ENCODE data around the gene SYNPO2L. TPM values are rescaled to one million over a fixed set of nuclear protein-coding genes. Genes with fewer than 3 reads are reported as not detected.
"Not testable (repeated sequence)": the region's sequence is repeated elsewhere in the genome, so short reads cannot be mapped to it uniquely, and the experiment has no call there.

Gene SYNPO2L
- total RNA-seq, 4 donors from 2014 or later: 0.19 to 0.48 (median 0.24) TPM

DNA sequence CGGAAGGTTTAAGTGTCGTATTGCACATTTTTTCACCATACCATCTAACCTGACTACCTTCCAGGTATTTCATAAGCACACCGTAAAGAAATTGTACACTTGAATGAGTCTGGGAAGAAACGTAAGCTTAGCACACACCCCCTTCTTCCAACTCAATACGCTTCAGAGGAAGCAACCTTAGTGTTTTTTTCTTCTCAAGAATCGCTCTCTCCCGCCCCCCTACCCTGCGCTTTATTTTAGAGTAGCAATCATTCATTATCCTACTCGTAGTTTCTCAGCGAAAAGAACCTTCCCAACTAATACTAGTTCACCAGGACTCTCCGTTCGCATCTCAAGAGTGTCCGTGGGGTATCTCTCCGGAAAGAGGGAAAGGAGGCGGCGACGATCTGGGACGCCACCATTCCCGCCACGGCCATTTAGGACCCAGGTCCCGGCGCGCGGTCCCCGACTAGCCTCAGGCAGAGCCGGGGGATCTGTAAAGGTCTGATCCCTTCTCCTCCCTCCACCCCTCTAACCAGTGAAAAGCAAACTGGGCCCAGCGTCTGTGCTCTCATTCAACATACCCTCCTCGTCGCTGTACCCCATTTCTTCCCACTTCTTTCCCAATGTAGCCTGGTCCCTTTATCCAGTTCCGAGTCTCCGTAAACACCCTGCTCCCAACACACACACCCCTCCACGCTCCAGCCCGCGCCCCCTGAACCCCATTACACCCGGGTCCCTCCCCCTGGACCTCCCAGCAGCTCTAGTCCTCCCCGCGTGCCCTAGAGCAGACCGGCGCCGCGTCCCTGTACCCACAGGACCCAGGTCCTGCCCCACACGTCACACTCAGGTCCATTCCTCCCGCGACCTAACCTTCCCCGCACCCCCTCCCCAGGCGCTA is 30.6 kb downstream of the SYNPO2L start:
- H3K36me3 ChIP-seq: no peaks in the 10 kb centered on the region
- H3K9me3 ChIP-seq: no peaks in the 10 kb centered on the region
- WGBS, 2 donors: 0% methylated on average over 31 to 41 of the region's 46 CpGs
- peaks cover 7 to 37% (median 13%) of the 10 kb centered on the region in 3 donors for H3K4me1 ChIP-seq
- H3K27me3 ChIP-seq: no peaks in the 10 kb centered on the region
- H3K27ac ChIP-seq: peak overlapping the region; percentile 85 to 90 (median 88)
- intact Hi-C loops (cut with DNase I): no loop called here
- TF ChIP-seq, protein P1, sequence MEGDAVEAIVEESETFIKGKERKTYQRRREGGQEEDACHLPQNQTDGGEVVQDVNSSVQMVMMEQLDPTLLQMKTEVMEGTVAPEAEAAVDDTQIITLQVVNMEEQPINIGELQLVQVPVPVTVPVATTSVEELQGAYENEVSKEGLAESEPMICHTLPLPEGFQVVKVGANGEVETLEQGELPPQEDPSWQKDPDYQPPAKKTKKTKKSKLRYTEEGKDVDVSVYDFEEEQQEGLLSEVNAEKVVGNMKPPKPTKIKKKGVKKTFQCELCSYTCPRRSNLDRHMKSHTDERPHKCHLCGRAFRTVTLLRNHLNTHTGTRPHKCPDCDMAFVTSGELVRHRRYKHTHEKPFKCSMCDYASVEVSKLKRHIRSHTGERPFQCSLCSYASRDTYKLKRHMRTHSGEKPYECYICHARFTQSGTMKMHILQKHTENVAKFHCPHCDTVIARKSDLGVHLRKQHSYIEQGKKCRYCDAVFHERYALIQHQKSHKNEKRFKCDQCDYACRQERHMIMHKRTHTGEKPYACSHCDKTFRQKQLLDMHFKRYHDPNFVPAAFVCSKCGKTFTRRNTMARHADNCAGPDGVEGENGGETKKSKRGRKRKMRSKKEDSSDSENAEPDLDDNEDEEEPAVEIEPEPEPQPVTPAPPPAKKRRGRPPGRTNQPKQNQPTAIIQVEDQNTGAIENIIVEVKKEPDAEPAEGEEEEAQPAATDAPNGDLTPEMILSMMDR (IDR thresholded peaks at IDR 0.05): no peak
- TF ChIP-seq POLR2A (IDR thresholded peaks at IDR 0.05): no peak
- no peak for DNase-seq
- H3K4me3 ChIP-seq: peak overlapping the region; percentile 81 to 93 (median 87)

- WGBS, 2 donors: 91 to 93% methylated on average over 4 of the region's 4 CpGs
- Histone ChIP-seq H3K9me3 (no peaks in the 10 kb centered on the region), H3K27ac (no peak overlapping the region), H3K27me3 (no peaks in the 10 kb centered on the region), H3K36me3 (no peaks in the 10 kb centered on the region), H3K4me3 (no peak overlapping the region), H3K4me1 (peaks cover 7 to 26% (median 13%) of the 10 kb centered on the region in 3 donors)
- DNase-seq: no peak
- intact Hi-C loops (cut with DNase I): no loop called here
- TF ChIP-seq POLR2A (IDR thresholded peaks at IDR 0.05): no peak
- TF ChIP-seq, protein P1 (IDR thresholded peaks at IDR 0.05): no peak
Measured at GRCh38 chr10:73623056-73623455, 32.8 kb downstream of the SYNPO2L start.

DNA sequence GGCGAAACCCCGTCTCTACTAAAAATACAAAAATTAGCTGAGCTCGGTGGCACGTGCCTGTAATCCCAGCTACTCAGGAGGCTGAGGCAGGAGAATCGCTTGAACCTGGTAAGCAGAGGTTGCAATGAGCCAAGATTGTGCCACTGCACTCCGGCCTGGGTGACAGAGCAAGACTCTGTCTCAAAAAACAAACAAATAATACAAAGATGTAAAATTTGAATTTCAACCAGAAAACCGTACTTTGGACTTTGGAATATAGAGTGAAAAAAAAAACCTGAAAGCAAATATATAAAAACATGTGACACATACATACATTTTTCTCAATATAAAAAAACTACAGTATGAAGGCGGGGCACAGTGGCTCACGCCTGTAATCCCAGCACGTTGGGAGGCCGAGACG is 34.9 kb downstream of the SYNPO2L start:
- H3K27me3 ChIP-seq; H3K27ac ChIP-seq; H3K36me3 ChIP-seq; H3K4me3 ChIP-seq; H3K9me3 ChIP-seq; H3K4me1 ChIP-seq; DNase-seq; intact Hi-C loops (cut with DNase I): not testable (repeated sequence)
- WGBS, 2 donors: 86 to 94% methylated on average over 8 to 12 of the region's 12 CpGs

GRCh38 chr10:73617143-73617542 is 38.7 kb downstream of the SYNPO2L start:
- intact Hi-C loops (cut with DNase I); H3K36me3 ChIP-seq; H3K27me3 ChIP-seq; H3K27ac ChIP-seq; H3K9me3 ChIP-seq; H3K4me1 ChIP-seq; DNase-seq; H3K4me3 ChIP-seq: not testable (repeated sequence)
- WGBS, 2 donors: 94 to 98% methylated on average over 8 of the region's 8 CpGs

DNA sequence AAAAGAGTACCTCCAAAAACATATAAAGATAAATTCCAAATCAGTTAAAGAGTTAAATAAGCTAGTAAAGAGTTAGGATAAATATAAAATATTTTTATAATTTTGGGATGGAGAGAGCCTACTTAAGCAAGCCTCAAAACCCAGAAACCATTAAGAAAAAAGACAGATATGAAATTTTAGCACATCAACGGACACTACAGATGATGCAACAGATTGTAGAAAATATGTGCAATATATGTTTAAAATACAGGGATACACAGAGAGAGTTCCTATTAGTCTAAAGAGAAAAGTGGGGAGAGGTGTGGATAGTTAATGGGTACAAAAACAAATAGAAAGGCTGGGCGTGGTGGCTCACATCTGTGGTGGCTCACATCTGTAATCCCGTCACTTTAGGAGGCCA is 41.1 kb downstream of the SYNPO2L start:
- Histone ChIP-seq H3K27me3 (no peaks in the 10 kb centered on the region), H3K36me3 (peaks cover 0 to 8% (median 0%) of the 10 kb centered on the region in 3 donors), H3K4me3 (no peak overlapping the region), H3K27ac (no peak overlapping the region), H3K4me1 (no peaks in the 10 kb centered on the region), H3K9me3 (no peaks in the 10 kb centered on the region)
- 83 to 86% methylated on average over 3 of the region's 3 CpGs for WGBS, 2 donors
- TF ChIP-seq, protein P1 (IDR thresholded peaks at IDR 0.05): no peak
- no peak for TF ChIP-seq POLR2A (IDR thresholded peaks at IDR 0.05)
- DNase-seq: no peak
- intact Hi-C loops (cut with DNase I): no loop called here

DNA sequence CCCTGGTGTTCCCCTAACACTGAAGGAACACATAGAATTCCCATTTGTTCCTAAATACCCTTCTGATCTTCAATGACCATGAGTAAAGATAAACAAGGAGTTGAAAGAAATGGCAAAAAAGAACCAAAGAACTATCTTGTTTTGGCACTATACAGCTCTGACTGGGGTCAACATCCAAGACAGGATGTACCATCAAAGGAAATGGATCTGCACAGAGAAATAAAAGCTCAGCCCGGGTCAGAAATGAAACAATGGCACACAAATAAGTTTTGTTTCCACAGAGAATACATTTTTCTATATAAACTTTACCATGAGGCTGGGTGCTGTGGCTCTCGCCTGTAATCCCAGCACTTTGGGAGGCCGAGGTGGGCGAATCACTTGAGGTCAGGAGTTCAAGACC is 46.7 kb downstream of the SYNPO2L start:
- DNase-seq: no peak
- Histone ChIP-seq H3K27me3 (no peaks in the 10 kb centered on the region), H3K4me3 (no peak overlapping the region), H3K9me3 (no peaks in the 10 kb centered on the region), H3K4me1 (no peaks in the 10 kb centered on the region), H3K27ac (no peak overlapping the region), H3K36me3 (peaks cover 0 to 15% (median 0%) of the 10 kb centered on the region in 3 donors)
- 88 to 93% methylated on average over 4 of the region's 4 CpGs for WGBS, 2 donors
- no peak for TF ChIP-seq POLR2A (IDR thresholded peaks at IDR 0.05)
- TF ChIP-seq, protein P1 (IDR thresholded peaks at IDR 0.05): no peak
- intact Hi-C loops (cut with DNase I): no loop called here
